CD14-positive monocyte (primary cell): ENCODE measurements around the gene AURKA. TPM values are rescaled to one million over a fixed set of nuclear protein-coding genes. Genes with fewer than 3 reads are reported as not detected.

Experiments used
- DNase-seq, 3 donors: peaks; one replicate each; pipeline ENCODE4 v3.0.0-alpha.2; 2011 to 2022
- H2AFZ ChIP-seq: 2 replicates; pipeline ENCODE4 v1.6.0; 2012; ENCODE audit warnings: mild to moderate bottlenecking, low read depth, low read length, inconsistent platforms; ENCODE audit not compliant: insufficient read depth, poor library complexity, severe bottlenecking
- H3K27ac ChIP-seq, 2 donors: 1 replicate in 1 of 2; 2 replicates in 1 of 2; pipeline ENCODE4 v1.5.1; 2012 to 2013; ENCODE audit warnings: low read length in 2 of 2, control low read depth in 1 of 2, inconsistent platforms in 1 of 2, low read depth in 1 of 2, mild to moderate bottlenecking in 1 of 2
- H3K27me3 ChIP-seq, 2 donors: one replicate each; pipeline versions ENCODE4 v1.6.0 to v1.6.1; 2011 to 2013; ENCODE audit warnings: low read length in 2 of 2; ENCODE audit not compliant: control insufficient read depth in 2 of 2, insufficient read depth in 2 of 2
- H3K36me3 ChIP-seq, 2 donors: replicated peaks in 1 of 2; 1 replicate in 1 of 2; 2 replicates in 1 of 2; pipeline versions ENCODE4 v1.5.1 to v1.6.1; 2012 to 2013; ENCODE audit warnings: low read length in 2 of 2, control low read depth in 1 of 2, inconsistent platforms in 1 of 2, mild to moderate bottlenecking in 1 of 2; ENCODE audit not compliant: insufficient read depth in 2 of 2, control insufficient read depth in 1 of 2
- H3K4me1 ChIP-seq, 2 donors: 1 replicate in 1 of 2; 2 replicates in 1 of 2; pipeline versions ENCODE4 v1.5.1 to v1.6.1; 2012 to 2013; ENCODE audit warnings: low read length in 2 of 2, control low read depth in 1 of 2, inconsistent platforms in 1 of 2, mild to moderate bottlenecking in 1 of 2, moderate library complexity in 1 of 2; ENCODE audit not compliant: insufficient read depth in 2 of 2, control insufficient read depth in 1 of 2
- H3K4me2 ChIP-seq: replicated peaks from 2 replicates; pipeline ENCODE3; 2012; ENCODE audit warnings: low read length, moderate library complexity, mild to moderate bottlenecking; ENCODE audit not compliant: poor library complexity, severe bottlenecking; ENCODE audit errors: extremely low read depth
- H3K4me3 ChIP-seq, 3 experiments: fragments of 200-600 bp in 1 of 3; sonication (generic) in 1 of 3; replicated peaks in 1 of 3; 1 replicate in 2 of 3; 2 replicates in 1 of 3; pipeline ENCODE4 v1.5.1; 2011 to 2013; ENCODE audit warnings: low read length in 3 of 3, mild to moderate bottlenecking in 3 of 3, control low read depth in 2 of 3, low read depth in 2 of 3, inconsistent platforms in 1 of 3, moderate library complexity in 1 of 3
- H3K79me2 ChIP-seq: 2 replicates; pipeline ENCODE4 v1.6.0; 2012; ENCODE audit warnings: mild to moderate bottlenecking, control low read depth, inconsistent platforms, low read length, moderate library complexity; ENCODE audit not compliant: insufficient read depth
- H3K9ac ChIP-seq: 2 replicates; pipeline ENCODE4 v1.6.0; 2017; ENCODE audit warnings: low read length, mild to moderate bottlenecking; ENCODE audit not compliant: insufficient read depth, poor library complexity, severe bottlenecking
- H3K9me3 ChIP-seq, 2 donors: replicated peaks in 1 of 2; 1 replicate in 1 of 2; 2 replicates in 1 of 2; pipeline versions ENCODE4 v1.5.1 to v1.6.1; 2012 to 2013; ENCODE audit warnings: low read length in 2 of 2, control low read depth in 1 of 2; ENCODE audit not compliant: control insufficient read depth in 1 of 2, insufficient read depth in 1 of 2
- H4K20me1 ChIP-seq: 2 replicates; pipeline ENCODE4 v1.6.0; 2012; ENCODE audit warnings: mild to moderate bottlenecking, low read length, control low read depth, moderate library complexity; ENCODE audit not compliant: insufficient read depth
- H3K27ac Mint-ChIP-seq, 7 donors: one replicate each; pipeline ENCODE4 v1.8.0; 2020; ENCODE audit warnings: mild to moderate bottlenecking in 7 of 7, mixed read lengths in 7 of 7, moderate library complexity in 6 of 7, inconsistent platforms in 2 of 7
- H3K27me3 Mint-ChIP-seq, 3 donors: one replicate each; pipeline ENCODE4 v1.8.0; 2021 to 2022; ENCODE audit warnings: low read depth in 3 of 3, mild to moderate bottlenecking in 3 of 3, mixed read lengths in 3 of 3, moderate library complexity in 3 of 3, inconsistent platforms in 1 of 3
- H3K36me3 Mint-ChIP-seq, 2 donors: one replicate each; pipeline ENCODE4 v1.8.0; 2020; ENCODE audit warnings: mixed read lengths in 2 of 2, inconsistent platforms in 1 of 2, mild to moderate bottlenecking in 1 of 2
- H3K4me1 Mint-ChIP-seq: one replicate; pipeline ENCODE4 v1.8.0; 2020; ENCODE audit warnings: mild to moderate bottlenecking, mixed read lengths
- H3K4me3 Mint-ChIP-seq, 2 donors: one replicate each; pipeline ENCODE4 v1.8.0; 2020; ENCODE audit warnings: mild to moderate bottlenecking in 2 of 2, mixed read lengths in 2 of 2, moderate library complexity in 1 of 2
- H3K9me3 Mint-ChIP-seq, 7 donors: one replicate each; pipeline ENCODE4 v1.8.0; 2020 to 2022; ENCODE audit warnings: mixed read lengths in 7 of 7, mild to moderate bottlenecking in 6 of 7, moderate library complexity in 6 of 7, inconsistent platforms in 2 of 7
- CTCF ChIP-seq: fragments of 200-600 bp; IDR thresholded peaks from one replicate; pipeline ENCODE4 v1.8.0; 2022; ENCODE audit warnings: antibody characterized with exemption, mild to moderate bottlenecking
- WGBS: methylation state at CpG from one replicate; pipeline ENCODE4 v1.1.5; 2013; ENCODE audit warnings: missing lambda C conversion rate; ENCODE audit not compliant: insufficient coverage; 5-methylcytosine and 5-hydroxymethylcytosine counted together
- intact Hi-C, 2 donors: fragments of 100-400 bp; cut with micrococcal nuclease; formaldehyde crosslinking; loops; one replicate each; pipeline versions ENCODE4 v1.15.0 to v1.15.1; 2023
- polyA plus RNA-seq, 3 donors: library from polyadenylated mRNA; depleted of rRNA in 1 of 3; unstranded in 2 of 3; stranded (reverse) in 1 of 3; fragments of 300-500 nt in 2 of 3; fragments of >200 nt in 1 of 3; fragmentation: Illumina TruSeq in 2 of 3; gene quantifications; 1 replicate in 2 of 3; 2 replicates in 1 of 3; pipeline ENCODE4 v1.2.3, GENCODE V29; 2012 to 2021

AURKA gene
- polyA plus RNA-seq, 3 donors, result 1.4 to 1.7 (median 1.5) TPM

DNA sequence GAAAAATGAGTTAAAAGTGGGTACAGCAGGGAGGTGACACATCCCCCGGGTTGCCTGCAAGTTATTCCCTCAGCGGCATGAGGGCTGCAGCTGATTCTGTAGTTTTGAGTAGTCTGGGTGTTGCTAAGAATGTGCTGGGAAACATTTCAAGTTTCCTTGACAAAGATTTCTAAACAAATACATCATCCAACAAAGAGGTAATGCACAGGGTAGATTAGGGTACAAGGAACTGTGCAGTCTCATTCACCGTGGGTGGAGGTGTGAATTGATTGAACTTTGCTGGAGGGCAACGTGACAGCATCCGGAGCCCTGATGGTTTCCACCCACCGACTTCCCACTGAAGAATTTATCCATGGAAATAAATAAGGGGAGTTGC lies 41.9 kb upstream of the AURKA start:
- no peak for TF ChIP-seq CTCF
- H2AFZ ChIP-seq, result no peak overlapping the region
- H3K4me3 Mint-ChIP-seq, result peak overlapping the region in 1 of 2 donors; percentile 39

GRCh38 chr20:56433221-56433879 lies 41.3 kb upstream of the AURKA start:
- peaks cover 38 to 41% of the 10 kb centered on the region in 2 donors for H3K36me3 Mint-ChIP-seq
- H3K4me3 Mint-ChIP-seq, result peak overlapping the region in 1 of 2 donors; percentile 66
- no peak overlapping the region for H3K9ac ChIP-seq
- intact Hi-C loops, result no loop called here
- H3K79me2 ChIP-seq, result no peaks in the 10 kb centered on the region
- H3K27me3 Mint-ChIP-seq, result peaks cover 37 to 52% (median 45%) of the 10 kb centered on the region in 3 donors
- H2AFZ ChIP-seq, result no peak overlapping the region
- no peak overlapping the region for H3K4me3 ChIP-seq
- no peak for DNase-seq
- peaks cover 20 to 23% of the 10 kb centered on the region in 2 donors for H3K27me3 ChIP-seq
- no peak overlapping the region for H3K27ac ChIP-seq
- H3K4me1 Mint-ChIP-seq, result peaks cover 47% of the 10 kb centered on the region
- H3K9me3 ChIP-seq, result no peaks in the 10 kb centered on the region
- H3K4me2 ChIP-seq, result no peak overlapping the region
- H3K4me1 ChIP-seq, result peaks cover 37 to 41% of the 10 kb centered on the region in 2 donors
- H3K9me3 Mint-ChIP-seq, result peaks cover 0 to 9% (median 2%) of the 10 kb centered on the region in 7 donors
- H3K27ac Mint-ChIP-seq, result peak overlapping the region in 2 of 7 donors; percentile 30 to 60
- peaks cover 4 to 16% of the 10 kb centered on the region in 2 donors for H3K36me3 ChIP-seq
- 100% methylated on average over 2 of the region's 3 CpGs for WGBS
- peaks cover 46% of the 10 kb centered on the region for H4K20me1 ChIP-seq
- TF ChIP-seq CTCF, result no peak

More for the DNA sequence above, 41.9 kb upstream of the AURKA start:
- H3K4me2 ChIP-seq, result no peak overlapping the region
- H3K27me3 ChIP-seq, result peaks cover 20 to 23% of the 10 kb centered on the region in 2 donors
- H3K27ac ChIP-seq, result no peak overlapping the region
- H3K9me3 ChIP-seq, result no peaks in the 10 kb centered on the region
- no peak overlapping the region for H3K4me3 ChIP-seq
- H3K36me3 ChIP-seq, result peaks cover 4 to 16% of the 10 kb centered on the region in 2 donors
- no peak for DNase-seq
- intact Hi-C loops, result no loop called here
- Mint-ChIP-seq H3K27ac (no peak overlapping the region), H3K36me3 (peaks cover 37 to 46% of the 10 kb centered on the region in 2 donors), H3K4me1 (peaks cover 42% of the 10 kb centered on the region), H3K27me3 (peaks cover 37 to 55% (median 41%) of the 10 kb centered on the region in 3 donors), H3K9me3 (peaks cover 0 to 9% (median 2%) of the 10 kb centered on the region in 7 donors)
- H3K79me2 ChIP-seq, result no peaks in the 10 kb centered on the region
- H3K9ac ChIP-seq, result no peak overlapping the region
- peaks cover 41% of the 10 kb centered on the region for H4K20me1 ChIP-seq
- WGBS, result 100% methylated on average over 2 of the region's 6 CpGs
- peaks cover 32 to 36% of the 10 kb centered on the region in 2 donors for H3K4me1 ChIP-seq
